HEK293 (cell line): ENCODE measurements around the gene CBFA2T2.

Source experiments
- BCL11A ChIP-seq: fragments of 450-650 bp; formaldehyde crosslinking; IDR thresholded peaks from 2 replicates; pipeline ENCODE4 v1.5.1; 2016; ENCODE audit warnings: low read depth, missing biosample characterization, missing genetic modification characterization
- CTCF ChIP-seq: fragments of 450-650 bp; formaldehyde crosslinking; IDR thresholded peaks from 2 replicates; pipeline ENCODE4 v1.5.1; 2016; ENCODE audit warnings: missing biosample characterization, missing genetic modification characterization
- ELK4 ChIP-seq: IDR thresholded peaks from 2 replicates; pipeline ENCODE4 v1.6.1; 2011; ENCODE audit warnings: mild to moderate bottlenecking, low read depth, low read length, borderline replicate concordance
- KLF1 ChIP-seq: fragments of 450-650 bp; formaldehyde crosslinking; IDR thresholded peaks from 2 replicates; pipeline ENCODE4 v1.5.1; 2016; ENCODE audit warnings: missing biosample characterization, missing genetic modification characterization
- ZBTB10 ChIP-seq: fragments of 450-650 bp; formaldehyde crosslinking; IDR thresholded peaks from 2 replicates; pipeline ENCODE4 v1.5.1; 2016; ENCODE audit warnings: missing biosample characterization, missing genetic modification characterization
- ZNF148 ChIP-seq: fragments of 450-650 bp; formaldehyde crosslinking; IDR thresholded peaks from 2 replicates; pipeline ENCODE4 v1.5.0; 2017; ENCODE audit warnings: missing biosample characterization, missing genetic modification characterization, borderline replicate concordance
- ZNF2 ChIP-seq: fragments of 450-650 bp; formaldehyde crosslinking; IDR thresholded peaks from 2 replicates; pipeline ENCODE4 v1.5.1; 2016; ENCODE audit warnings: missing biosample characterization, missing genetic modification characterization
- ZNF335 ChIP-seq: fragments of 450-650 bp; formaldehyde crosslinking; conservative IDR thresholded peaks from 2 replicates; pipeline ENCODE4 v1.5.1; 2016; ENCODE audit warnings: missing biosample characterization, missing genetic modification characterization
- ZNF48 ChIP-seq: fragments of 450-650 bp; formaldehyde crosslinking; IDR thresholded peaks from 2 replicates; pipeline ENCODE4 v1.5.1; 2016; ENCODE audit warnings: missing biosample characterization, missing genetic modification characterization

- TF ChIP-seq ELK4 = no peak
- TF ChIP-seq ZBTB10 (tag by site-specific recombination) = no peak
- no peak for TF ChIP-seq CTCF (tag by site-specific recombination)
- no peak for TF ChIP-seq ZNF48 (tag by site-specific recombination)
- TF ChIP-seq BCL11A (tag by site-specific recombination) = no peak
- TF ChIP-seq ZNF335 (tag by site-specific recombination) = no peak
- TF ChIP-seq ZNF2 (tag by site-specific recombination) = no peak
- no peak for TF ChIP-seq ZNF148 (tag by site-specific recombination)
- no peak for TF ChIP-seq KLF1 (tag by site-specific recombination)
Measured at GRCh38 chr20:33679758-33680485, 190.0 kb downstream of the CBFA2T2 start.
